ENCODE data around the gene SYT1. TPM values are rescaled to one million over a fixed set of nuclear protein-coding genes. Genes with fewer than 3 reads are reported as not detected.

SYT1 gene
- total RNA-seq, 3 donors from 2014 or later (not counting 1 experiment from before 2014, with no cell fraction given), result not detected

- DNase-seq, result no peak
- Mint-ChIP-seq H3K4me3 (no peak overlapping the region), H3K36me3 (no peaks in the 10 kb centered on the region), H3K4me1 (no peaks in the 10 kb centered on the region), H3K27ac (no peak overlapping the region), H3K27me3 (ENCODE audit: low read depth in 2 of 2) (no peaks in the 10 kb centered on the region), H3K9me3 (peaks cover 16 to 26% of the 10 kb centered on the region in 2 donors)
- Histone ChIP-seq H3K4me1 (ENCODE audit: control insufficient read depth, insufficient read depth, low read length) (no peaks in the 10 kb centered on the region), H3K4me3 (ENCODE audit: low read length) (no peak overlapping the region), H3K27me3 (ENCODE audit: control insufficient read depth, insufficient read depth, low read length) (no peaks in the 10 kb centered on the region), H3K36me3 (ENCODE audit: control insufficient read depth, insufficient read depth, low read length) (no peaks in the 10 kb centered on the region), H3K9me3 (ENCODE audit: control insufficient read depth, insufficient read depth, low read length) (peaks cover 10% of the 10 kb centered on the region), H3K27ac (ENCODE audit: low read length) (no peak overlapping the region)
- WGBS (ENCODE audit: insufficient coverage), result 100% methylated on average over 2 of the region's 2 CpGs
- intact Hi-C loops (cut with micrococcal nuclease), result no loop called here
- TF ChIP-seq CTCF (IDR thresholded peaks at IDR 0.05), result no peak
- no peak for ATAC-seq
Observed at GRCh38 chr12:79275631-79276030, 411.1 kb downstream of the SYT1 start.

DNA sequence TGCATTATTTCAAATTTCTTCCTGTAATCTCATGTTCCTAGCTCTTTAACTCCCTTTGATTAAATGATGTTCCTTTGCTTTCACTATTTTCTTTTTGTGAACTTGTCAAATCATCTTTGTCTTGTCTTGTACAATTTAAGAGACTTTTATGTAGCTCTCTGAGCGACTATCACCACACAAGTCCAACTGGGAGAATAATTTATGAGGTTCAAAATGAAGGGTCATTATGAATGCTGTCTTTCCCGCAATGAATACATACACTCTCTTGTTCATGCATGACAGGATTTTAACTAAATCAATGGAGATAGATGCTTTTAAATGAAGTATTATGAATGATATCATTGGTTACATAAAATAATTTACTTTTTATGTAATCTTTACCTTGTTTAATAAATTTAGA lies 418.8 kb downstream of the SYT1 start:
- Mint-ChIP-seq H3K4me3 (no peak overlapping the region), H3K27ac (no peak overlapping the region), H3K27me3 (ENCODE audit: low read depth in 2 of 2) (no peaks in the 10 kb centered on the region), H3K9me3 (peaks cover 9 to 12% of the 10 kb centered on the region in 2 donors), H3K36me3 (no peaks in the 10 kb centered on the region), H3K4me1 (no peaks in the 10 kb centered on the region)
- intact Hi-C loops (cut with micrococcal nuclease), result no loop called here
- Histone ChIP-seq H3K9me3 (ENCODE audit: control insufficient read depth, insufficient read depth, low read length) (no peaks in the 10 kb centered on the region), H3K4me3 (ENCODE audit: low read length) (no peak overlapping the region), H3K4me1 (ENCODE audit: control insufficient read depth, insufficient read depth, low read length) (no peaks in the 10 kb centered on the region), H3K27ac (ENCODE audit: low read length) (no peak overlapping the region), H3K27me3 (ENCODE audit: control insufficient read depth, insufficient read depth, low read length) (no peaks in the 10 kb centered on the region), H3K36me3 (ENCODE audit: control insufficient read depth, insufficient read depth, low read length) (no peaks in the 10 kb centered on the region)
- no peak for TF ChIP-seq CTCF (IDR thresholded peaks at IDR 0.05)
- ATAC-seq, result no peak
- DNase-seq, result no peak
- WGBS (ENCODE audit: insufficient coverage), result no CpG with 5 or more reads among the region's 2 CpGs

DNA sequence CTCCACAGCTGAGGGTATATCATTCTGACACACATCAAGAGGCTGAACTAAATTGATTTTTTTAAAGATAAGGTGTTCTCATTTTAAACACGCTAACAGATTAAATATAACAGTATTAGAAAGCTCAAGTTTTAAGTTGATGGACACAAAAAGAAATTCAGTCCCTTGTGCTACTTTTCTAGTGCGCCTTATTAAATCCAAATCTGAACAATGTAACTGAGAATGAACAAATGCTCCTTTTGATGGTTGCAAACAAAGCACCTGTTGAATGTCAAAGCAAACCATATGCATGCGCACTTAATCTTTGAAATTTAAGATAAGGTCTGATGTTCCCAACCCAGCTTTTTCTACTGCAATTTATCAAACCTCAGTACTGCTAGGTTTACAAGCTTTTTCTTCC lies 424.3 kb downstream of the SYT1 start:
- no peak overlapping the region for H3K4me3 ChIP-seq (ENCODE audit: low read length)
- 72% methylated on average over 2 of the region's 3 CpGs for WGBS (ENCODE audit: insufficient coverage)
- intact Hi-C loops (cut with micrococcal nuclease), result no loop called here

More for the DNA sequence above, 424.3 kb downstream of the SYT1 start:
- TF ChIP-seq CTCF (IDR thresholded peaks at IDR 0.05), result no peak
- no peaks in the 10 kb centered on the region for H3K36me3 ChIP-seq (ENCODE audit: control insufficient read depth, insufficient read depth, low read length)
- H3K4me1 Mint-ChIP-seq, result no peaks in the 10 kb centered on the region
- no peak overlapping the region for H3K4me3 Mint-ChIP-seq
- H3K4me1 ChIP-seq (ENCODE audit: control insufficient read depth, insufficient read depth, low read length), result no peaks in the 10 kb centered on the region
- H3K9me3 Mint-ChIP-seq, result peaks cover 6 to 7% of the 10 kb centered on the region in 2 donors
- no peak overlapping the region for H3K27ac Mint-ChIP-seq
- no peak for DNase-seq
- no peak overlapping the region for H3K27ac ChIP-seq (ENCODE audit: low read length)
- ATAC-seq, result no peak
- H3K36me3 Mint-ChIP-seq, result no peaks in the 10 kb centered on the region
- H3K9me3 ChIP-seq (ENCODE audit: control insufficient read depth, insufficient read depth, low read length), result no peaks in the 10 kb centered on the region
- H3K27me3 ChIP-seq (ENCODE audit: control insufficient read depth, insufficient read depth, low read length), result no peaks in the 10 kb centered on the region
- no peaks in the 10 kb centered on the region for H3K27me3 Mint-ChIP-seq (ENCODE audit: low read depth in 2 of 2)

Data from natural killer cell (primary cell).